ENCODE measurements around the gene RBM18.

RBM18 gene

GRCh38 chr9:122226758-122227574, 37.7 kb downstream of the RBM18 start:
- CTCF ChIA-PET, result interaction anchor here (0.6 to 0.8 kb wide), 2 partner anchors 25 to 128 kb away, joined by 4 to 5 read pairs; no protein-coding TSS in a partner anchor

GRCh38 chr9:122226142-122226757, 38.4 kb downstream of the RBM18 start:
- POLR2A ChIA-PET (ENCODE audit: low non-redundant PET), result no interaction called here
- DNase-seq (ENCODE audit: low spot score), result no peak
- TF ChIP-seq CTCF (conservative IDR thresholded peaks at IDR 0.05; ENCODE audit: low read depth), result no peak
- no peak overlapping the region for H3K27ac ChIP-seq
- CTCF ChIA-PET, result interaction anchor here (0.6 to 0.8 kb wide), 3 partner anchors 25 to 127 kb away, joined by 3 to 5 read pairs (median 4); no protein-coding TSS in a partner anchor

More at GRCh38 chr9:122226758-122227574, 37.7 kb downstream of the RBM18 start:
- no peak for TF ChIP-seq CTCF (conservative IDR thresholded peaks at IDR 0.05; ENCODE audit: low read depth)
- H3K27ac ChIP-seq, result no peak overlapping the region
- DNase-seq (ENCODE audit: low spot score), result peak; percentile 48
- POLR2A ChIA-PET (ENCODE audit: low non-redundant PET), result no interaction called here

GRCh38 chr9:122225312-122226141, 39.1 kb downstream of the RBM18 start:
- CTCF ChIA-PET, result interaction anchor here (0.6 to 0.7 kb wide), 2 partner anchors 67 to 1497 kb away, joined by 3 read pairs; no protein-coding TSS in a partner anchor
- no peak overlapping the region for H3K27ac ChIP-seq
- no peak for TF ChIP-seq CTCF (conservative IDR thresholded peaks at IDR 0.05; ENCODE audit: low read depth)
- no peak for DNase-seq (ENCODE audit: low spot score)
- POLR2A ChIA-PET (ENCODE audit: low non-redundant PET), result no interaction called here

GRCh38 chr9:122223435-122223834, 41.2 kb downstream of the RBM18 start:
- H3K27ac ChIP-seq, result no peak overlapping the region
- TF ChIP-seq CTCF (conservative IDR thresholded peaks at IDR 0.05; ENCODE audit: low read depth), result no peak
- CTCF ChIA-PET, result interaction anchor here (0.7 kb wide), 1 partner anchor 1909 kb away, joined by 6 read pairs; no protein-coding TSS in a partner anchor
- POLR2A ChIA-PET (ENCODE audit: low non-redundant PET), result no interaction called here
- DNase-seq (ENCODE audit: low spot score), result no peak

- ChIA-PET POLR2A (ENCODE audit: low non-redundant PET) (no interaction called here), CTCF (no interaction called here)
Observed at GRCh38 chr9:122222791-122223190, 41.8 kb downstream of the RBM18 start.

More at GRCh38 chr9:122222791-122223190, 41.8 kb downstream of the RBM18 start:
- DNase-seq (ENCODE audit: low spot score), result no peak
- H3K27ac ChIP-seq, result no peak overlapping the region
- no peak for TF ChIP-seq CTCF (conservative IDR thresholded peaks at IDR 0.05; ENCODE audit: low read depth)

Measured in RWPE1 (cell line).